ENCODE data around the gene THRAP3. TPM values are rescaled to one million over a fixed set of nuclear protein-coding genes. Genes with fewer than 3 reads are reported as not detected.

THRAP3 gene
- total and polyA plus RNA-seq, 7 donors, result 25.4 to 104 (median 77.8) TPM

DNA sequence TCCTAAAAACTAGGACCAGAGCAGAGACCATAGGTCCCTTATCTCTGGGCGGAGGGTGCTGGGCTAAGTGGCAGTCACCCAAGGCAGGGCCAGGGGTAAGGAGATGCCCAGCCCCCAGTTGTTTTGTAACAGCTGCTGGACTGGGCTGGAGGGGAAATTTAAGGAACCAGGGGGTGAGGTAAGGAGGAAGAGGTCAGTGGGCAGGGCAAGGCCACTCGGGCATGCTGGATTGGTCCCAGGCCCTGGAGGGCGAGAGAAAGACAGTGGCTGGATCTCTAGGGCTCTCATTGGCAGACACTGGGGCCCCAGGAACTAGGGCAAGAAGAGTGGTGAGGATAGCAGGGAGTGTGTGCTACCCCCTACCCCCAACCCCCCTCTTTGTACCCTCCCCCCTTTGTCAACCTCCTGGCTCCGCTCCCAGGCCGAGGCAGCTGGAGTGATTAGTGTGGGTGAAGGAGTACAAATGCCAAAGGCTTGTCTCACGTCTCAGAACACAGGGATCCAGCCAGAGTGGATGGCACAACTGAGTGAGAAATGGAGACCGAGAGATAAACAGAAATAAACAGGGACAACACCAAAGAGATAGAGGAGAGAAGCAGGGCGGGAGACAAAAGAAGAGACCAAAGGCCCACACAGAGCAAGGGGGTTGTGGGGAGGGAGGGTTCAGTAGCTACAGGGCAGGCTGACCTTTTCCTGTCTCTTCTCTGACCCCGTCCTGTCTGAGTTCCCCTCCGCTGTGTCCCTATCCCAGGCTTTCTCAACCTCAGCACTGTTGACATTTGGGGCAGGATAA, 20.5 kb upstream of the THRAP3 start:
- Histone ChIP-seq H3K9me3 (no peaks in the 10 kb centered on the region), H3K27ac (peak overlapping the region; percentile 62 to 82 (median 69)), H3K36me3 (no peaks in the 10 kb centered on the region), H3K4me1 (peaks cover 0 to 51% (median 33%) of the 10 kb centered on the region in 4 donors), H3K27me3 (no peaks in the 10 kb centered on the region), H3K4me3 (no peak overlapping the region)
- DNase-seq, result peak; percentile 81
- TF ChIP-seq, protein P1, sequence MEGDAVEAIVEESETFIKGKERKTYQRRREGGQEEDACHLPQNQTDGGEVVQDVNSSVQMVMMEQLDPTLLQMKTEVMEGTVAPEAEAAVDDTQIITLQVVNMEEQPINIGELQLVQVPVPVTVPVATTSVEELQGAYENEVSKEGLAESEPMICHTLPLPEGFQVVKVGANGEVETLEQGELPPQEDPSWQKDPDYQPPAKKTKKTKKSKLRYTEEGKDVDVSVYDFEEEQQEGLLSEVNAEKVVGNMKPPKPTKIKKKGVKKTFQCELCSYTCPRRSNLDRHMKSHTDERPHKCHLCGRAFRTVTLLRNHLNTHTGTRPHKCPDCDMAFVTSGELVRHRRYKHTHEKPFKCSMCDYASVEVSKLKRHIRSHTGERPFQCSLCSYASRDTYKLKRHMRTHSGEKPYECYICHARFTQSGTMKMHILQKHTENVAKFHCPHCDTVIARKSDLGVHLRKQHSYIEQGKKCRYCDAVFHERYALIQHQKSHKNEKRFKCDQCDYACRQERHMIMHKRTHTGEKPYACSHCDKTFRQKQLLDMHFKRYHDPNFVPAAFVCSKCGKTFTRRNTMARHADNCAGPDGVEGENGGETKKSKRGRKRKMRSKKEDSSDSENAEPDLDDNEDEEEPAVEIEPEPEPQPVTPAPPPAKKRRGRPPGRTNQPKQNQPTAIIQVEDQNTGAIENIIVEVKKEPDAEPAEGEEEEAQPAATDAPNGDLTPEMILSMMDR (IDR thresholded peaks at IDR 0.05), result no peak
- TF ChIP-seq POLR2AphosphoS5 (IDR thresholded peaks at IDR 0.05), result peak in 1 of 4 donors; percentile 9
- intact Hi-C loops (cut with DNase I), result no loop called here
- 75 to 76% methylated on average over 10 of the region's 10 CpGs for WGBS, 2 donors

DNA sequence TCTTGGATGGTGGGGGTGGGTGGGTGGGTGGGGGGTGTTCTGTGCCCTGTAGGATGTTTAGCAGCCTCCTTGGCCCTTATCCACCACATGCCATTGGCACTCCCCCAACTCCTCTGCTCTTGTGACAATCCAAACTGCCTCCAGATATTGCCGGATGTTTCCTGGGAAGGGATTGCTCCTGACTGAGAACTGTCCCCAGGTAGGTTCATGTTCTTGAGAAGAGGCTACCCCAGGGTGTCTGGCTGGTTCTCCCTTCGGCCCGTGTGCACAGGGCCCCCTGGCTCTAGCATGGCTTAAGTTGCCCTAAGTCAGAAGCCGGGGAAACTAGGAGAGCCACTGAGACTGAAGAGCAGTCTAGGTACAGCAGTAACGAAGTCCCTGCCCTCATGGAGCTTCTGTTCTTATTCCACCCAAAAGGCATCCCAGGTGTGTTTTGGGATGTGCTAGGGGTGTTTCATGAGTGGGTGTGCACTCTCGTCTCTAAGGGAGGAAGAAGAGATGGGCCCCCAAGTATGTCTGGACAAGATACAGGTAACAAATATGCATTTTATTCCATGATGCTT, 19.8 kb upstream of the THRAP3 start:
- Histone ChIP-seq H3K4me3 (no peak overlapping the region), H3K4me1 (peaks cover 0 to 51% (median 33%) of the 10 kb centered on the region in 4 donors), H3K27ac (peak overlapping the region; percentile 62 to 82 (median 69)), H3K36me3 (no peaks in the 10 kb centered on the region), H3K27me3 (no peaks in the 10 kb centered on the region), H3K9me3 (no peaks in the 10 kb centered on the region)
- TF ChIP-seq POLR2A (IDR thresholded peaks at IDR 0.05), result no peak
- TF ChIP-seq, protein P1 (IDR thresholded peaks at IDR 0.05), result no peak
- no peak for TF ChIP-seq POLR2AphosphoS5 (IDR thresholded peaks at IDR 0.05)
- no peak for TF ChIP-seq EP300 (IDR thresholded peaks at IDR 0.05)
- no peak for DNase-seq
- WGBS, 2 donors, result 81 to 88% methylated on average over 6 of the region's 6 CpGs
- intact Hi-C loops (cut with DNase I), result no loop called here

DNA sequence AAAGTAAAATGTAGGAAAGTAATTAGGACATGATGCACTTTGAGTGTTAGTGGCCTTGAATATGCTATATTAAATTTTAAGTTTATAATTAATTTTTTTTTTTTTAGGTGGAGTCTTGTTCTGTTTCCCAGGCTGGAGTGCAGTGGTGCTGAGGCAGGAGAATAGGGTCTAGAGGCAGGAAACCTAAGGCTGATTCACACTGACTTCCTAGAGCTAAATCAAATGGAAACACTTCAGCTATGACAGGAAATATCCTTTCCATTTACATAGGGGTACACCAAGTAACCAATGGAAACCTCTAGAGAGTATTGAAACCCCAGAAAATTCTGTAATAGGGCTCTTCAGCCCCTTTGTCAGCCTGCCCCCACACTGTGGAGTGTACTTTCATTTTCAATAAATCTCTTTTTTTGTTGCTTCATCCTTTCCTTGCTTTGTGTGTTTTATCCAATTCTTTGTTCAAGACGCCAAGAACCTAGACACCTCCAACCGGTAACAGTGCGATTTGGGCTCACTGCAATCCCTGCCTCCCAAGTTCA, 17.9 kb upstream of the THRAP3 start:
- intact Hi-C loops (cut with DNase I), result no loop called here
- H3K4me1 ChIP-seq, result peaks cover 0 to 41% (median 26%) of the 10 kb centered on the region in 4 donors
- H3K27ac ChIP-seq, result no peak overlapping the region
- H3K9me3 ChIP-seq, result no peaks in the 10 kb centered on the region
- H3K4me3 ChIP-seq, result no peak overlapping the region
- no peak for DNase-seq
- no peaks in the 10 kb centered on the region for H3K27me3 ChIP-seq
- WGBS, 2 donors, result 94 to 95% methylated on average over 3 of the region's 3 CpGs
- no peak for TF ChIP-seq POLR2A (IDR thresholded peaks at IDR 0.05)
- no peak for TF ChIP-seq EP300 (IDR thresholded peaks at IDR 0.05)
- no peaks in the 10 kb centered on the region for H3K36me3 ChIP-seq

DNA sequence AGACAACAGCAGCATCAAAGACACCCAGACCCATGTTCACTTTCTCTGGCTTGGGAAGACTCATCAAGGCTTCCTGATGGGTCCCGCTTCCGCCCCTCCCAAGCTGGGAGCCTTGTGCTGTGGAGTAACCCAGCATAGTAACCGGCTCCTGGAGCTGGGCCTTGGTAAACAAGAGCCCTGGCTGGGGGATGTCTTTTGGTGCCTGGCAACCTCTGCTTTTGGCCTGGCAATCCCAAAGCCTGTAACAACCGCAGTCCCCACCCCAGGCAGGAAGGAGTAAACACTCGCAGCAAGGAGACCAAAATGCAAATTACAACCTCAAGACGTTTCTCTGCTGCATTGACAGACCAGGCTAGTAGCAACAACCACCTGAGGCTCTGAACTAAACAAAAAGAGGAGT, 16.9 kb upstream of the THRAP3 start:
- H3K4me1 ChIP-seq, result peaks cover 0 to 41% (median 26%) of the 10 kb centered on the region in 4 donors
- peak; percentile 72 for DNase-seq

More for the DNA sequence above, 16.9 kb upstream of the THRAP3 start:
- TF ChIP-seq EP300 (IDR thresholded peaks at IDR 0.05), result no peak
- TF ChIP-seq POLR2AphosphoS5 (IDR thresholded peaks at IDR 0.05), result no peak
- TF ChIP-seq, protein P1 (IDR thresholded peaks at IDR 0.05), result no peak
- no peak for TF ChIP-seq POLR2A (IDR thresholded peaks at IDR 0.05)
- H3K4me3 ChIP-seq, result no peak overlapping the region
- H3K9me3 ChIP-seq, result no peaks in the 10 kb centered on the region
- peak overlapping the region in 3 of 4 donors; percentile 36 to 60 (median 45) for H3K27ac ChIP-seq
- H3K36me3 ChIP-seq, result no peaks in the 10 kb centered on the region
- no peaks in the 10 kb centered on the region for H3K27me3 ChIP-seq
- intact Hi-C loops (cut with DNase I), result no loop called here
- 24 to 54% methylated on average over 6 of the region's 6 CpGs for WGBS, 2 donors

Measured in sigmoid colon (tissue), 7 donors.